ENCODE data around the gene DNAH5. TPM values are rescaled to one million over a fixed set of nuclear protein-coding genes. Genes with fewer than 3 reads are reported as not detected.
"Not testable (repeated sequence)": the region's sequence is repeated elsewhere in the genome, so short reads cannot be mapped to it uniquely, and the experiment has no call there.

Gene DNAH5
- total RNA-seq, 1 donor from 2014 or later: not detected

- Mint-ChIP-seq H3K36me3 (ENCODE audit: low read depth) (no peaks in the 10 kb centered on the region), H3K9me3 (peaks cover 19% of the 10 kb centered on the region), H3K4me1 (ENCODE audit: low read depth) (no peaks in the 10 kb centered on the region), H3K4me3 (no peak overlapping the region), H3K27me3 (ENCODE audit: insufficient read depth) (no peaks in the 10 kb centered on the region), H3K27ac (no peak overlapping the region)
- intact Hi-C loops (cut with micrococcal nuclease): no loop called here
- DNase-seq (ENCODE audit: low spot score): no peak
Observed at GRCh38 chr5:13865312-13865711, 79.2 kb downstream of the DNAH5 start.

- no peaks in the 10 kb centered on the region for H3K4me1 Mint-ChIP-seq (ENCODE audit: low read depth)
Observed at GRCh38 chr5:13860146-13860545, 84.3 kb downstream of the DNAH5 start.

GRCh38 chr5:13859270-13860065 lies 85.0 kb downstream of the DNAH5 start:
- DNase-seq (ENCODE audit: low spot score): no peak
- Mint-ChIP-seq H3K4me3 (no peak overlapping the region), H3K27me3 (ENCODE audit: insufficient read depth) (no peaks in the 10 kb centered on the region), H3K36me3 (ENCODE audit: low read depth) (no peaks in the 10 kb centered on the region), H3K4me1 (ENCODE audit: low read depth) (no peaks in the 10 kb centered on the region), H3K27ac (no peak overlapping the region), H3K9me3 (peaks cover 31% of the 10 kb centered on the region)
- intact Hi-C loops (cut with micrococcal nuclease): no loop called here

More at GRCh38 chr5:13860146-13860545, 84.3 kb downstream of the DNAH5 start:
- DNase-seq (ENCODE audit: low spot score): no peak
- intact Hi-C loops (cut with micrococcal nuclease): no loop called here
- H3K36me3 Mint-ChIP-seq (ENCODE audit: low read depth): no peaks in the 10 kb centered on the region
- no peak overlapping the region for H3K4me3 Mint-ChIP-seq
- peaks cover 31% of the 10 kb centered on the region for H3K9me3 Mint-ChIP-seq
- no peak overlapping the region for H3K27ac Mint-ChIP-seq
- H3K27me3 Mint-ChIP-seq (ENCODE audit: insufficient read depth): no peaks in the 10 kb centered on the region

- intact Hi-C loops (cut with micrococcal nuclease): no loop called here
- Mint-ChIP-seq H3K4me3 (no peak overlapping the region), H3K9me3 (peaks cover 15% of the 10 kb centered on the region), H3K36me3 (ENCODE audit: low read depth) (no peaks in the 10 kb centered on the region), H3K4me1 (ENCODE audit: low read depth) (no peaks in the 10 kb centered on the region), H3K27ac (no peak overlapping the region), H3K27me3 (ENCODE audit: insufficient read depth) (no peaks in the 10 kb centered on the region)
- no peak for DNase-seq (ENCODE audit: low spot score)
Observed at GRCh38 chr5:13843175-13843846, 101.2 kb downstream of the DNAH5 start.

- intact Hi-C loops (cut with micrococcal nuclease): no loop called here
- Mint-ChIP-seq H3K4me3 (no peak overlapping the region), H3K27ac (no peak overlapping the region), H3K9me3 (peaks cover 9% of the 10 kb centered on the region), H3K36me3 (ENCODE audit: low read depth) (no peaks in the 10 kb centered on the region), H3K4me1 (ENCODE audit: low read depth) (no peaks in the 10 kb centered on the region), H3K27me3 (ENCODE audit: insufficient read depth) (no peaks in the 10 kb centered on the region)
- no peak for DNase-seq (ENCODE audit: low spot score)
Observed at GRCh38 chr5:13833440-13833839, 111.0 kb downstream of the DNAH5 start.

GRCh38 chr5:13831351-13831750 lies 113.1 kb downstream of the DNAH5 start:
- Mint-ChIP-seq H3K27ac (no peak overlapping the region), H3K36me3 (ENCODE audit: low read depth) (no peaks in the 10 kb centered on the region), H3K4me1 (ENCODE audit: low read depth) (no peaks in the 10 kb centered on the region), H3K4me3 (no peak overlapping the region), H3K27me3 (ENCODE audit: insufficient read depth) (no peaks in the 10 kb centered on the region), H3K9me3 (peaks cover 12% of the 10 kb centered on the region)
- DNase-seq (ENCODE audit: low spot score): no peak
- intact Hi-C loops (cut with micrococcal nuclease): no loop called here

GRCh38 chr5:13830536-13830935 lies 114.0 kb downstream of the DNAH5 start:
- DNase-seq (ENCODE audit: low spot score): no peak
- Mint-ChIP-seq H3K4me3 (no peak overlapping the region), H3K9me3 (peaks cover 17% of the 10 kb centered on the region), H3K27me3 (ENCODE audit: insufficient read depth) (no peaks in the 10 kb centered on the region), H3K27ac (no peak overlapping the region), H3K36me3 (ENCODE audit: low read depth) (no peaks in the 10 kb centered on the region), H3K4me1 (ENCODE audit: low read depth) (no peaks in the 10 kb centered on the region)
- intact Hi-C loops (cut with micrococcal nuclease): no loop called here

GRCh38 chr5:13821366-13821765 lies 123.1 kb downstream of the DNAH5 start:
- Mint-ChIP-seq H3K36me3 (ENCODE audit: low read depth) (no peaks in the 10 kb centered on the region), H3K27me3 (ENCODE audit: insufficient read depth) (no peaks in the 10 kb centered on the region), H3K4me3 (no peak overlapping the region), H3K4me1 (ENCODE audit: low read depth) (no peaks in the 10 kb centered on the region), H3K9me3 (peaks cover 12% of the 10 kb centered on the region), H3K27ac (no peak overlapping the region)
- intact Hi-C loops (cut with micrococcal nuclease): no loop called here
- DNase-seq (ENCODE audit: low spot score): no peak

- intact Hi-C loops (cut with micrococcal nuclease): no loop called here
- H3K4me1 Mint-ChIP-seq (ENCODE audit: low read depth): no peaks in the 10 kb centered on the region
- H3K9me3 Mint-ChIP-seq: peaks cover 9% of the 10 kb centered on the region
- no peak for DNase-seq (ENCODE audit: low spot score)
- H3K4me3 Mint-ChIP-seq: no peak overlapping the region
- H3K27ac Mint-ChIP-seq: no peak overlapping the region
- H3K36me3 Mint-ChIP-seq (ENCODE audit: low read depth): no peaks in the 10 kb centered on the region
- no peaks in the 10 kb centered on the region for H3K27me3 Mint-ChIP-seq (ENCODE audit: insufficient read depth)
Observed at GRCh38 chr5:13816126-13816525, 128.4 kb downstream of the DNAH5 start.

GRCh38 chr5:13814301-13814700 lies 130.2 kb downstream of the DNAH5 start:
- peaks cover 9% of the 10 kb centered on the region for H3K9me3 Mint-ChIP-seq
- intact Hi-C loops (cut with micrococcal nuclease): no loop called here
- no peaks in the 10 kb centered on the region for H3K36me3 Mint-ChIP-seq (ENCODE audit: low read depth)
- H3K4me1 Mint-ChIP-seq (ENCODE audit: low read depth): no peaks in the 10 kb centered on the region
- no peak for DNase-seq (ENCODE audit: low spot score)
- no peaks in the 10 kb centered on the region for H3K27me3 Mint-ChIP-seq (ENCODE audit: insufficient read depth)
- no peak overlapping the region for H3K4me3 Mint-ChIP-seq
- H3K27ac Mint-ChIP-seq: no peak overlapping the region

- Mint-ChIP-seq H3K4me1 (ENCODE audit: low read depth) (no peaks in the 10 kb centered on the region), H3K27ac (no peak overlapping the region), H3K9me3 (peaks cover 12% of the 10 kb centered on the region), H3K27me3 (ENCODE audit: insufficient read depth) (no peaks in the 10 kb centered on the region), H3K36me3 (ENCODE audit: low read depth) (no peaks in the 10 kb centered on the region), H3K4me3 (no peak overlapping the region)
- no peak for DNase-seq (ENCODE audit: low spot score)
- intact Hi-C loops (cut with micrococcal nuclease): no loop called here
Observed at GRCh38 chr5:13809921-13810320, 134.6 kb downstream of the DNAH5 start.

- no peaks in the 10 kb centered on the region for H3K27me3 Mint-ChIP-seq (ENCODE audit: insufficient read depth)
- intact Hi-C loops (cut with micrococcal nuclease): no loop called here
- H3K36me3 Mint-ChIP-seq (ENCODE audit: low read depth): no peaks in the 10 kb centered on the region
- no peak for DNase-seq (ENCODE audit: low spot score)
- H3K27ac Mint-ChIP-seq: no peak overlapping the region
- H3K9me3 Mint-ChIP-seq: peaks cover 18% of the 10 kb centered on the region
- H3K4me1 Mint-ChIP-seq (ENCODE audit: low read depth): no peaks in the 10 kb centered on the region
- H3K4me3 Mint-ChIP-seq: no peak overlapping the region
Observed at GRCh38 chr5:13804336-13804735, 140.2 kb downstream of the DNAH5 start.

- H3K27me3 Mint-ChIP-seq (ENCODE audit: insufficient read depth); H3K4me1 Mint-ChIP-seq (ENCODE audit: low read depth); DNase-seq (ENCODE audit: low spot score); H3K4me3 Mint-ChIP-seq; intact Hi-C loops (cut with micrococcal nuclease); H3K27ac Mint-ChIP-seq; H3K36me3 Mint-ChIP-seq (ENCODE audit: low read depth): not testable (repeated sequence)
- H3K9me3 Mint-ChIP-seq: peaks cover 22% of the 10 kb centered on the region
Observed at GRCh38 chr5:13798569-13798968, 145.9 kb downstream of the DNAH5 start.
